HG03175 (cell line): ENCODE data around the gene PSMC3IP.
A peak's percentile ranks its signal among the peaks of the same experiment; 100 is the strongest.
"Not testable (repeated sequence)": the region's sequence is repeated elsewhere in the genome, so short reads cannot be mapped to it uniquely, and the experiment has no call there.

ENCODE experiments used
- ATAC-seq: cut with Tn5 transposase; IDR thresholded peaks from one replicate; pipeline ENCODE4 v1.9.1; 2021; ENCODE audit warnings: mild to moderate bottlenecking, moderate library complexity; ENCODE audit not compliant: unreplicated experiment

PSMC3IP gene

DNA sequence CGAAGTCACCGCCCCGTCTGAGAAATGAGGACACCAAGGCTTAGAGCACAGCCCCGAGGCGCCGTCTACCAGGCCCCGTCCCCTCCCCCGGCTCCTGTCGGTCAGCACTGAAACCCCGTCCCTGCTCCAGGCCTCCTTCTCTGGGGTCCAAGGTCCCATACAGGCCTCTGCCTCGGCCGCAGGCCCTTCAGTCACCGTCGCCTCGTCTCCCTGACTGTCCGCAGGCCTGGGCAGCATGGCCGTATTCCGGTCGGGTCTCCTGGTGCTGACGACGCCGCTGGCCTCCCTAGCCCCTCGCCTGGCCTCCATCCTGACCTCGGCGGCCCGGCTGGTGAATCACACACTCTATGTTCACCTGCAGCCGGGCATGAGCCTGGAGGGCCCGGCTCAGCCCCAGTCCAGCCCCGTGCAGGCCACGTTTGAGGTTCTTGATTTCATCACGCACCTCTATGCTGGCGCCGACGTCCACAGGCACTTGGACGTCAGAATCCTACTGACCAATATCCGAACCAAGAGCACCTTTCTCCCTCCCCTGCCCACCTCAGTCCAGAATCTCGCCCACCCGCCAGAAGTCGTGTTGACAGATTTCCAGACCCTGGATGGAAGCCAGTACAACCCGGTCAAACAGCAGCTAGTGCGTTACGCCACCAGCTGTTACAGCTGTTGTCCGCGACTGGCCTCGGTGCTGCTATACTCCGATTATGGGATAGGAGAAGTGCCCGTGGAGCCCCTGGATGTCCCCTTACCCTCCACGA lies 15.0 kb downstream of the PSMC3IP start:
- no peak for ATAC-seq

DNA sequence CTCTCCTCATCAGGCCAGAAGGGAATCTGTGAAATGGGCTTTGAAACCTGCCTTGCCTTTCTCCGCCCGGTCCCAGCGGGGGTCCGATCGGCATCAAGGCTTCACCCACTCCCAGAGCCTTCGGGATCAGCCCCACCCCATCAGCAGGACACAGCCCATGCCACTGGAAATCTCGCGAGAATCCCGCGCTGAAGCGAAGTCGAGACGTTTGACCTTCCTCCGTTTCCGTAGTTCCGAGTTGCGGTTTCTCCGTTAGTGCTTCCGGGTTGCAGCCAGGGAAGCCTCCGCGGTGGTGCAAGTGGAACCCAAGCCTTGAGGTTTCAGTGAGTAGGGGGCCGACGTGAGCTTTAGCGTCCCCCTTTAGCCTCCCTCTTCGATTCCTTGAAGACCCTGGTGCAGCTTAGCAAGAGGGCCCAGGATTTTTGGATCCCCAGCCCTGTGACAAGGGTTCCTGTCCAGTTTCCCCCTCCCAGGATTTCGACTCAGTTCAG lies 15.6 kb downstream of the PSMC3IP start, which contains the start of gene COASY:
TSS of gene COASY (plus strand) at position 252 of the 491 bp plus-strand sequence. CDS start 475 bp downstream, outside the sequence.
- peak; percentile 67 for ATAC-seq

DNA sequence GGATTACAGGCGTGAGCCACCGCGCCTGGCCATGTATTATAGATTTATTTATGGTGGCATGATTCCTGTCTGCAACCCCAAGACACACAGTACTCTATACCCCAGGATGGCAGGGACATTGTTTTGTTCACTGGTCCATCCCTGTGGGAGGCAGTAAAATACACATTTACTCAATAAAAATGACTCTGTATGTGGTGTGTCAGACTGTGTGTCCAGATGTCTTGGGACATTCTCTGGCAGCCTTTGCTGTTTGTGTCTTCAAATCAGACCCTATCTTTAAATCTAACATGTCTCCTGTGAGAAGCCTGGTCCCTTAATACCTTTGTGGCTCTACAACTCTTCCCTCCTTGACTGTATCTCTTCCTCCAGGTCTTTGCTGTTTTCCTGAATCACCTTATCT lies 17.3 kb downstream of the PSMC3IP start:
- no peak for ATAC-seq

DNA sequence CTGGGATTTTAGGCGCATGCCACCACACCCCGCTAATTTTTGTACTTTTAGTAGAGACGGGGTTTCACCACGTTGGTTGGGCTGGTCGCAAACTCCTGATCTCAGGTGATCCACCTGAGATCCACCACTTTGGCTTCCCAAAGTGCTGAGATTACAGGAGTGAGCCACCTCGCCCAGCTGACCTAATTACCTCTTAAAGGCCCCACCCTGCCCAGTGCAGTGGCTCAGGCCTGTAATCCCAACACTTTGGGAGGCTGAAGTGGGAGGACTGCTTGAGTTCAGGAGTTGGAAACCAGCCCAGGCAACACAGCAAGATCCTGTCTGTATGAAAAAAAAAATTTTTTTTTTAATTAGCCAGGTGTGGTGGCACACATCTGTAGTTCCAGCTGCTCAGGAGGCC lies 18.5 kb downstream of the PSMC3IP start:
- ATAC-seq: no peak

DNA sequence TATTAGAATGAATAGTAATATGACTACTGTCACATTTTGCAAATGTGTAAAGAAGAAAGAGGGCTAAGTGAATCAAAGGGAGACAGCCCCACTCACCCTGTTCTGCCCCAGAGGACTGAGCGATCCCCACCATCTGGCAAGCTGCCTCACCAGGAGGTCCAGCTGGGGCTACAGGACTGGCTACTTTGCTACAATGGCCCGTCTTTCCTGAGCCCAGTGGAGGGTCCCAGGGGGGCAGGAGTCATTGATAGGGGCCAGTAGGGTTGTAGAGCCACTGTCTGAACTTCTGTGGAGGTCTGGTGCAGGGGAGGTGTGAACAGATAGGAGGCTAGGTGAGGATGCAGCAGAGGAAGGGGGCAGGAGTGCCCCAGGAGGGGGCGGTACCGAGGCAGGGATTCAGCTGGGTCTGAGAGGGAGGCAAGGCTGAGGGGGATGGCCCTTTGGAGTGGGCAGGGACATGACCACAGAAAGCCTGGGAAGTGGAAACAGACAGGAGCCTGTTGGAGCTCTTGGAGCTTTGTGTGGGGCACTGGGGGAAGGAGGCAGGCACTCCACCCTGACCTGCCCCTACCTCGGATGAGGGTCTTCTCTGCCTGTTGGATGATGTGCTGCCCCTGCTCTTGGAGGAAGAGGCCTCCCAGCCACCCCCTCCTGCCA lies 21.4 kb downstream of the PSMC3IP start:
- ATAC-seq: not testable (repeated sequence)

DNA sequence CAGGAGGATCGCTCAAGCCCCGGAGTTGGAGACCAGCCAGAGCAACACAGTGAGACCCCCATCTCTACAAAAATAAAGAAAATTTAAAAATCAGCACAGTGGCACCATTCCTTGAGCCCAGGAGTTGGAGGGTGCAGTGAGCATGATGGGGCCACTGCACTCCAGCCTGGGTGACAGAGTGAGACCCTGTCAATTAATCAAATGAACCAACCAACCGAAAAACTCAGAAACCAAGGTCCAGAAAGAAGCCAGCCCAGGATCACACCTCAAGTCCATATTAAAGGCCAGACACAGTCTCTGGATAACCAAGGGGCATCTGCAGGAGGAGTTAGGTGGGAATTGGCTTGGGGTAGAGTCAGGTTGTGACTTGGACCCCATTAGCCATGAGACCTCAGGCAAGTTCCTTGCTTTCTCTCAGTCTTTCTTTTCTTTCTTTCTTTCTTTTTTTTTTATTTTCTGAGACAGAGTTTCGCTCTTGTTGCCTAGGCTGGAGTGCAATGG lies 22.4 kb downstream of the PSMC3IP start:
- ATAC-seq: no peak

DNA sequence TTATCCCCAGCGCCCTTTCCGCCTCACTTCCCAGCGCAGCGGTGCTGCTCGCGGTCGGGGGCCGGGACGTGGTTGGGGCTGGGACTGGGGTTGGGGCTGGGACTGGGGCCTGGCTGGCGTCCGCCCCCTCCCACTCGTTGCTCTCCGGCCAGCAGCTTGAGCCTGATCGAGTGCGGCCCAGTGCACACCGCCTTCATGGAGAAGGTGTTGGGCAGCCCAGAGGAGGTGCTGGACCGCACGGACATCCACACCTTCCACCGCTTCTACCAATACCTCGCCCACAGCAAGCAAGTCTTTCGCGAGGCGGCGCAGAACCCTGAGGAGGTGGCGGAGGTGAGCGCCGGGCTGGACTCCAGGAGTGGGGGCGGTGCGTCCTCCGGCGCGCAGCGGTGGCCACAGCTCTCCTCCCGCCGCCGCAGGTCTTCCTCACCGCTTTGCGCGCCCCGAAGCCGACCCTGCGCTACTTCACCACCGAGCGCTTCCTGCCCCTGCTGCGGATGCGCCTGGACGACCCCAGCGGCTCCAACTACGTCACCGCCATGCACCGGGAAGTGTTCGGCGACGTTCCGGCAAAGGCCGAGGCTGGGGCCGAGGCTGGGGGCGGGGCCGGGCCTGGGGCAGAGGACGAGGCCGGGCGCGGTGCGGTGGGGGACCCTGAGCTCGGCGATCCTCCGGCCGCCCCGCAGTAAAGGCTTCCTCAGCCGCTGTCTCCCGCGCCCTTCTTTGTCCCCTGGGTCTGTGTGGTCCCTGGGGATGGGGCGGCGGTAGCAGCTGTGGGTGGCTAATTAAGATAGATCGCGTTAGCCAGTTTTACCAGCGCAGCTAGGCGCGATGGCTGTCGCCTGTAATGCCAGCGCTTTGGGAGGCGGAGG lies 23.0 kb downstream of the PSMC3IP start:
- ATAC-seq: peak; percentile 82

DNA sequence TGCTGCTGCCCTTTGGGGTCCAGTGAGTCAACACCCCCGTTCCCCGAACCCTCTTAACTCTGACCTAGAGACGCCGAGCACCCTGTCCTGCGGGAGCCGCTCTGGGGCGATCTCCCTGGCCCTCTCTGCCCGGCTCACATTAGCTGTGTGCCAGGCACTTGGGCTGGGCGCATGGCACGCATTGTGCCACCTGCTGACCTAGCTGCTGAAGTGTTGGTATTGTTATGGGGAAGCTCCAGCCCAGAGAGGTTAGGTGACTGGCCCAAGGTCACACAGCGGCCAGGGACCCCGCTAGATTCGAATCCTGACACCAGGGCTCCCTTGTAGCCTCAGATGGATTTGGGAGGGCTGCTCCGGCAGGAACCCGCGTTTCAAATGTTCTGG lies 23.7 kb downstream of the PSMC3IP start:
- ATAC-seq: no peak

DNA sequence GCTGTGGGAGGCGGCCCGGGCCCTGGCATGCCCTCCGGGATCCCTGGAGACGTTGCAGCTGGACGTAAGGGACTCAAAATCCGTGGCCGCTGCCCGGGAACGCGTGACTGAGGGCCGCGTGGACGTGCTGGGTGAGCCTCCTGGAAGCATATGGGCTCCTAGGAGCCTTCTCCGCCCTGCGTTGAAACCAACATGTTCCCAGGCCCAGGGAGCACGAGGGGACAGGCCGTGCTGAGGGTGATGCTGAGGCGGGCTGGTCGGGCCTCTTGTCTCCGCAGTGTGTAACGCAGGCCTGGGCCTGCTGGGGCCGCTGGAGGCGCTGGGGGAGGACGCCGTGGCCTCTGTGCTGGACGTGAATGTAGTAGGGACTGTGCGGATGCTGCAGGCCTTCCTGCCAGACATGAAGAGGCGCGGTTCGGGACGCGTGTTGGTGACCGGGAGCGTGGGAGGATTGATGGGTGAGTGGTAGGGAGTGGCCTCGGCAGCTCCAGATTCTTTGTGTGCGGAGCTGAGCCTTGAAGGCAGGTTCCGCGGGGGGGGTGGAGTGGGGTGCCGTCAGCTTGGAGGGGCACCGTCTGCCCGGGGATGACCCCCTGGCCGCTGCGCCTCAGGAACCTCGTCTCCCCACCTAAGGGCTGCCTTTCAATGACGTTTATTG lies 24.2 kb downstream of the PSMC3IP start:
- no peak for ATAC-seq

DNA sequence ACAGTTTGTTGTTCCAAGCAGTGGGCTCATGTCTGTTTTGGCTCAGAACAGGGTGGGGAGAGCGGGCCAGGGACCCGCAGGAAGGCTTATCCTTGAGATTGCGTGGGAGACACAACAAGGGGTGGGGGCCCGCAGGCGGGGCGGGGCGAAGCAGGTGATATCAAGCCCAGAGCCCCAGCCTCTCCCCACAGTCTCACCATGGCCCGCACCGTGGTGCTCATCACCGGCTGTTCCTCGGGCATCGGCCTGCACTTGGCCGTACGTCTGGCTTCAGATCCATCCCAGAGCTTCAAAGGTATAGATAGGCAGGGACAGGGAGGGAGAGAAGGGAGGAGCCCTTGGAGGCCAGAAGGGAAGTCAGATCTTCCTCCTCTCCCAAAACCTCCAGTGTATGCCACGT lies 24.8 kb downstream of the PSMC3IP start, which contains the start of gene HSD17B1:
TSS of gene HSD17B1 (plus strand) at position 188 of the 400 bp plus-strand sequence. CDS start at position 199, 11 bp downstream.
- not testable (repeated sequence) for ATAC-seq

DNA sequence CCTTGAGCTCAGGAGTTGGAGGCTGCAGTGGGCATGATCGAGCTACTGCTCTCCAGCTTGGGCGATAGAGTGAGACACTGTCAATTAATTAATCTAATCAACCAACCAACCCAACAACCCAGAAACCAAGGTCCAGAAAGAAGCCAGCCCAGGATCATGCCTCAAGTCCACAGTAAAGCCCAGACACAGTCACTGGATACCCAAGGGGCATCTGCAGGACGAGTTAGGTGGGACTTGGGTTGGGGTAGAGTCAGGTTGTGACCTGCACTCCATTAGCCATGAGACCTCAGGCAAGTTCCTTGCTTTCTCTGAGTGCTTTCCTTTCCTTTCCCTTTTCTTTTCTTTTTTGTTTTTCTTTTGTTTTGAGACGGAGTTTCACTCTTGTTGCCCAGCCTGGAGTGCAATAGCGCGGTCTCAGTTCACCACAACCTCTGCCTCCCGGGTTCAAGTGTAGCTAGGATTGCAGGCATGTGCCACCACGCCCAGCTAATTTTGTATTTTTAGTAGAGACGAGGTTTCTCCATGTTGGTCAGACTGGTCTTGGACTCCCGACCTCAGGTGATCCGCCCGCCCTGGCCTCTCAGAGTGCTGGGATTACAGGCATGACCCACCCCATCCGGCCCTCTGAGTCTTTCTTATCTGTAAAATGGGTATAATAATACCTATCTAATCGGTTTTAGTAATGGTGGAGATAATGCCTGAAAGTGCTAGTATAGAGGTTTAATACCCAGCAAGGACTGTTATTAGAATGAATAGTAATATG lies 28.4 kb downstream of the PSMC3IP start:
- ATAC-seq: no peak

DNA sequence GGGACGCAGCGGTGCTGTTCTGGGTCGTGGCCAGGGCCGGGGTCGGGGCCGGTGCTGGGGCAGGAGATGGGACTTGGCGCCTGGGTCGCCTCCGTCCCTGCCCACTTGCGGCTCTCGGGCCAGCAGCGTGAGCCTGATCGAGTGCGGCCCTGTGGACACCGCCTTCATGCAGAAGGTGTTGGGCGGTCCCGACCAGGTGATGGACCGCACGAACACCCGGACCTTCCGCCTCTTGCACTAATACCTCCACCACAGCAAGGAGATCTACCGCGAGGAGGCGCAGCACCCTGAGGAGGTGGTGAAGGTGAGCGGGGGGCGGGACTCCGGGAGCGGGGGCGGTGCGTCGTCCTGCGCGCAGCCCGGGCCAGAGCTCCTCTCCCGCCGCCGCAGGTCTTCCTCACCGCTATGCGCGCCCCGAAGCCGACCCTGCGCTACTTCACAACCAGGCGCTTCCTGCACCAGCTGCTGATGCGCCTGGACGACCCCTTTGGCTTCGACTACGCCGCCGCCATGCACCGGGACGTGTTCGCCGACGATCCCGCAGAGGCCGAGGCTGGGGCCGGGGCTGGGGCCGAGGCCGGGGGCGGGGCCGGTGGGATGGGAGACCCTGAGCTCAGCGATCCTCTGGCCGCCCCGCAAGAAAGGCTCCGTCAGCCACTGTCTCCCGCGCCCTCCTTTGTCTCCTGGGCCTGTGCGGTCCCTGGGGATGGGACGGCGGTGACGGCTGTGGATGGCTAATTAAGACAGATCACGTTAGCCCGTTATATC lies 29.3 kb downstream of the PSMC3IP start:
- peak; percentile 61 for ATAC-seq

DNA sequence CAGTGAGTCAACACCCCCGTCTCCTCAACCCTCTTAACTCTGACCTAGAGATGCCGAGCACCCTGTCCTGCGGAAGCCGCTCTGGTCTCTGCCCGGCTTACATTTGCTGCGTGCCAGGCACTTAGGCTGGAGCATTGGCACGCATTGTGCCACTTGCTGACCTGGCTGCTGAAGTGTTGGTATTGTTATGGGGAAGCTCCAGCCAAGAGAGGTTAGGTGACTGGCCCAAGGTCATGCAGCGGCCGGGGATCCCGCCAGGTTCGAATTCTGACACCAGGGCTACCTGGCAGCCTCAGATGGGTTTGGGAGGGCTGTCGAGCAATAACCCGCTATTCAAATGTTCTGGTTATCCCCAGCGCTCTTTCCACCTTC lies 29.8 kb downstream of the PSMC3IP start:
- no peak for ATAC-seq

DNA sequence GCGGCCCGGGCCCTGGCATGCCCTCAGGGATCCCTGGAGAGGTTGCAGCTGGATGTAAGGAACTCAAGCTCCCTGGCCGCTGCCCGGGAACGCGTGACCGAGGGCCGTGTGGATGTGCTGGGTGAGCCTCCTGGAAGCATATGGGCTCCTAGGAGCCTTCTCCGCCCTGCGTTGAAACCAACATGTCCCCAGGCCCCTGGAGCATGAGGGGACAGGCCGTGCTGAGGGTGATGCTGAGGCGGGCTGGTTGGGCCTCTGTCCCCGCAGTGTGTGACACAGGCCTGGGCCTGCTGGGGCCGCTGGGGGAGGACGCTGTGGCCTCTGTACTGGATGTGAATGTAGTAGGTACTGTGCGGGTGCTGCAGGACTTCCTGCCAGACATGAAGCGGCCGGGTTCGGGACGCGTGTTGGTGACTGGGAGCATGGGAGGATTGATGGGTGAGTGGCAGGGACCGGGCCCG lies 30.5 kb downstream of the PSMC3IP start:
- no peak for ATAC-seq

DNA sequence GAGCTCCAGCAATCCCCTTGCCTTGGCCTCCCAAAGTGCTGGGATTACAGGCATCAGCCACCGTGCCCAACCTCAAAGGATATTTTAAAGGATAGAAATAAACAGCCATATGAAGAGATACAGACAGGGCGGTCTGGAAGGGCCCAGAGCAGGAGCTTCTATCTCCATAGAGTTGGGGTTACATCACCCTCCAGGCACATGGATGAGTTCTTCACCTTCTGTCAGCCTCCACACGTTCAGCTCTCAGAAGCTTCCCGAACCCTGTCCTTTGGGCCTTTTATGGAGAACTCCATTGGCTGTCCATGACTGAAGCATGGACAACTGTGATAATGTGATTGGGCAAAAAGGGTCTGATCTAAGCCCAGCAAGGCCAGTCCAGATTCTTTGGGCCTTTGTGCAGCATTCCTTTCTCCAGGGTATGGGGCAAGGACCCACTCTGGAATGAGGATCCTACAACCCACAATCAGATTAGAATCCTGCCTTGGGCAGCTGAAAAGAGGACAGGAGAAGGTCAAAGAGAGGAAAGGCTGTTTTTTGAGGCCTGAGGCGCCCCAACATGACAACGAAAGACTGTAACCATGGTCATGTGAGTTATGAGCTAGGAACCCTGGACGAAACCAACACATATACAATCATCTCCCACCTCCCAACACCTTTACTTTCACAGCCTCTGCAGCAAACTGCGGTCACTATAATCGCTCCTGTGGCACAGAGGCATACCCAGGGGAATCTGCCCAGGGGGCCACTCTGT lies 31.6 kb downstream of the PSMC3IP start:
- not testable (repeated sequence) for ATAC-seq

DNA sequence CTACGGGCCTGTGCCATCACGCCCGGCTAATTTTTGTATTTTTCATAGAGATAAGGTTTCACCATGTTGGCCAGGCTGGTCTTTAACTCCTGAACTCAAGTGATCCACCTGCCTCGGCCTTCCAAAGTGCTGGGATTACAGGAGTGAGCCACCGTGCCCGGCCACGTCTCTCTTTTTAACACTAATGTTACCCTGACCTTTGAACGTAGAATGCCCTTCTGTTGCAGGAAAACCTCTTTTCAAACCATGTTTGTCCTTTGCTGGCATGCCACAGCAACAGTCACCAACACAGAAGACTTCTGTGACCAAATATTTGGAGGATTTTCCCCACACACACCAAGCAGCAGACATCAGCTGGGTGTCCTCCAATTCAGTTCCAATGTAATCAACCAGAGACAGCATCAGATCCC lies 32.6 kb downstream of the PSMC3IP start:
- ATAC-seq: no peak

DNA sequence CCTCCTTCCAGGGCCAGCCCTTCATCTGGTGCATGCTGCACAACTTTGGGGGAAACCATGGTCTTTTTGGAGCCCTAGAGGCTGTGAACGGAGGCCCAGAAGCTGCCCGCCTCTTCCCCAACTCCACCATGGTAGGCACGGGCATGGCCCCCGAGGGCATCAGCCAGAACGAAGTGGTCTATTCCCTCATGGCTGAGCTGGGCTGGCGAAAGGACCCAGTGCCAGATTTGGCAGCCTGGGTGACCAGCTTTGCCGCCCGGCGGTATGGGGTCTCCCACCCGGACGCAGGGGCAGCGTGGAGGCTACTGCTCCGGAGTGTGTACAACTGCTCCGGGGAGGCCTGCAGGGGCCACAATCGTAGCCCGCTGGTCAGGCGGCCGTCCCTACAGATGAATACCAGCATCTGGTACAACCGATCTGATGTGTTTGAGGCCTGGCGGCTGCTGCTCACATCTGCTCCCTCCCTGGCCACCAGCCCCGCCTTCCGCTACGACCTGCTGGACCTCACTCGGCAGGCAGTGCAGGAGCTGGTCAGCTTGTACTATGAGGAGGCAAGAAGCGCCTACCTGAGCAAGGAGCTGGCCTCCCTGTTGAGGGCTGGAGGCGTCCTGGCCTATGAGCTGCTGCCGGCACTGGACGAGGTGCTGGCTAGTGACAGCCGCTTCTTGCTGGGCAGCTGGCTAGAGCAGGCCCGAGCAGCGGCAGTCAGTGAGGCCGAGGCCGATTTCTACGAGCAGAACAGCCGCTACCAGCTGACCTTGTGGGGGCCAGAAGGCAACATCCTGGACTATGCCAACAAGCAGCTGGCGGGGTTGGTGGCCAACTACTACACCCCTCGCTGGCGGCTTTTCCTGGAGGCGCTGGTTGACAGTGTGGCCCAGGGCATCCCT lies 34.1 kb downstream of the PSMC3IP start:
- ATAC-seq: no peak
